Effector memory CD8-positive, alpha-beta T cell (primary cell): Measurements from ENCODE around the gene OGN.

Source experiments
- ATAC-seq: fragments of 150-1000 bp; cut with Tn5 transposase; replicated peaks from 2 replicates; pipeline ENCODE4 v1.10.0; 2021; ENCODE audit warnings: mild to moderate bottlenecking, moderate library complexity
- DNase-seq, 3 experiments: peaks; one replicate each; pipeline ENCODE4 v3.0.0; 2021
- H3K27ac Mint-ChIP-seq, 2 donors: one replicate each; pipeline ENCODE4 v1.8.0; 2022; ENCODE audit warnings: mild to moderate bottlenecking in 2 of 2, mixed read lengths in 2 of 2, moderate library complexity in 2 of 2
- H3K27me3 Mint-ChIP-seq, 2 donors: one replicate each; pipeline ENCODE4 v1.8.0; 2022; ENCODE audit warnings: mixed read lengths in 2 of 2
- H3K36me3 Mint-ChIP-seq: one replicate; pipeline ENCODE4 v1.8.0; 2022; ENCODE audit warnings: mild to moderate bottlenecking, moderate library complexity, mixed read lengths; ENCODE audit not compliant: insufficient read depth
- H3K4me1 Mint-ChIP-seq, 2 donors: one replicate each; pipeline ENCODE4 v1.8.0; 2022; ENCODE audit warnings: low read depth in 2 of 2, mixed read lengths in 2 of 2
- H3K4me3 Mint-ChIP-seq, 2 donors: one replicate each; pipeline ENCODE4 v1.8.0; 2022; ENCODE audit warnings: mild to moderate bottlenecking in 2 of 2, mixed read lengths in 2 of 2, moderate library complexity in 2 of 2
- H3K9me3 Mint-ChIP-seq, 2 donors: one replicate each; pipeline ENCODE4 v1.8.0; 2022; ENCODE audit warnings: mixed read lengths in 2 of 2
- total RNA-seq, 9 experiments: gene quantifications; one replicate each; lab custom pipeline; 2026; lab: John Stamatoyannopoulos, UW

The OGN gene
- 0 to 0.13 (median 0) reads per million in 9 experiments for total RNA-seq

- ATAC-seq (no peak), DNase-seq (no peak)
- H3K27ac Mint-ChIP-seq = no peak within 1 kb of the TSS
Observed at GRCh38 chr9:92404042-92404836, at the start of gene OGN. TSS of gene OGN (minus strand) at chr9:92404578. CDS start at chr9:92403407, 1,171 bp downstream.

GRCh38 chr9:92446536-92446935, 42.2 kb upstream of the OGN start:
- Mint-ChIP-seq H3K27me3 (no peaks in the 10 kb centered on the region), H3K27ac (no peak overlapping the region), H3K4me1 (no peaks in the 10 kb centered on the region), H3K36me3 (no peaks in the 10 kb centered on the region), H3K9me3 (no peaks in the 10 kb centered on the region), H3K4me3 (no peak overlapping the region)
- no peak for ATAC-seq
- DNase-seq = no peak

More at GRCh38 chr9:92404042-92404836, at the start of gene OGN:
- peaks cover 11 to 15% of the 10 kb centered on the region in 2 donors for H3K4me1 Mint-ChIP-seq
- no peaks in the 10 kb centered on the region for H3K27me3 Mint-ChIP-seq
- H3K36me3 Mint-ChIP-seq = no peaks in the 10 kb centered on the region
- no peak within 1 kb of the TSS for H3K4me3 Mint-ChIP-seq
- H3K9me3 Mint-ChIP-seq = no peaks in the 10 kb centered on the region

GRCh38 chr9:92444841-92445240, 40.5 kb upstream of the OGN start:
- H3K36me3 Mint-ChIP-seq = no peaks in the 10 kb centered on the region
- peaks cover 4 to 12% of the 10 kb centered on the region in 2 donors for H3K4me1 Mint-ChIP-seq
- no peak overlapping the region for H3K27ac Mint-ChIP-seq
- H3K9me3 Mint-ChIP-seq = no peaks in the 10 kb centered on the region
- no peak for ATAC-seq
- no peaks in the 10 kb centered on the region for H3K27me3 Mint-ChIP-seq
- DNase-seq = no peak
- H3K4me3 Mint-ChIP-seq = no peak overlapping the region

GRCh38 chr9:92440751-92441046, 36.3 kb upstream of the OGN start:
- peak overlapping the region; percentile 87 to 97 for H3K27ac Mint-ChIP-seq
- DNase-seq (peak in 1 of 3 experiments; percentile 20), ATAC-seq (peak; percentile 86)
- no peaks in the 10 kb centered on the region for H3K9me3 Mint-ChIP-seq
- H3K4me3 Mint-ChIP-seq = peak overlapping the region; percentile 64 to 75
- no peaks in the 10 kb centered on the region for H3K27me3 Mint-ChIP-seq
- peaks cover 4 to 12% of the 10 kb centered on the region in 2 donors for H3K4me1 Mint-ChIP-seq
- H3K36me3 Mint-ChIP-seq = no peaks in the 10 kb centered on the region

GRCh38 chr9:92439921-92440750, 35.8 kb upstream of the OGN start:
- DNase-seq = no peak
- no peaks in the 10 kb centered on the region for H3K27me3 Mint-ChIP-seq
- no peaks in the 10 kb centered on the region for H3K36me3 Mint-ChIP-seq
- H3K4me1 Mint-ChIP-seq = peaks cover 4 to 12% of the 10 kb centered on the region in 2 donors
- H3K9me3 Mint-ChIP-seq = no peaks in the 10 kb centered on the region
- peak overlapping the region; percentile 64 to 75 for H3K4me3 Mint-ChIP-seq
- no peak for ATAC-seq
- H3K27ac Mint-ChIP-seq = peak overlapping the region; percentile 87 to 97

GRCh38 chr9:92438900-92439526, 34.6 kb upstream of the OGN start:
- ATAC-seq (no peak), DNase-seq (no peak)
- H3K9me3 Mint-ChIP-seq = no peaks in the 10 kb centered on the region
- H3K4me3 Mint-ChIP-seq = no peak overlapping the region
- H3K27ac Mint-ChIP-seq = peak overlapping the region in 1 of 2 donors; percentile 97
- H3K4me1 Mint-ChIP-seq = peaks cover 4 to 12% of the 10 kb centered on the region in 2 donors
- no peaks in the 10 kb centered on the region for H3K27me3 Mint-ChIP-seq
- no peaks in the 10 kb centered on the region for H3K36me3 Mint-ChIP-seq

GRCh38 chr9:92435263-92435662, 30.9 kb upstream of the OGN start:
- H3K9me3 Mint-ChIP-seq = no peaks in the 10 kb centered on the region
- ATAC-seq (no peak), DNase-seq (no peak)
- H3K27ac Mint-ChIP-seq = no peak overlapping the region
- H3K4me1 Mint-ChIP-seq = peaks cover under 1% of the 10 kb centered on the region in 2 donors
- no peaks in the 10 kb centered on the region for H3K27me3 Mint-ChIP-seq
- H3K36me3 Mint-ChIP-seq = no peaks in the 10 kb centered on the region
- H3K4me3 Mint-ChIP-seq = no peak overlapping the region

- DNase-seq (no peak), ATAC-seq (no peak)
- Mint-ChIP-seq H3K27ac (no peak overlapping the region), H3K36me3 (no peaks in the 10 kb centered on the region), H3K4me3 (no peak overlapping the region), H3K4me1 (no peaks in the 10 kb centered on the region), H3K9me3 (no peaks in the 10 kb centered on the region), H3K27me3 (no peaks in the 10 kb centered on the region)
Observed at GRCh38 chr9:92432972-92433548, 28.7 kb upstream of the OGN start.

GRCh38 chr9:92432350-92432749, 28.0 kb upstream of the OGN start:
- Mint-ChIP-seq H3K4me1 (no peaks in the 10 kb centered on the region), H3K36me3 (no peaks in the 10 kb centered on the region)
- ATAC-seq = no peak

GRCh38 chr9:92429836-92430235, 25.5 kb upstream of the OGN start:
- H3K27me3 Mint-ChIP-seq = no peaks in the 10 kb centered on the region
- no peak overlapping the region for H3K4me3 Mint-ChIP-seq
- no peak for DNase-seq
- H3K4me1 Mint-ChIP-seq = no peaks in the 10 kb centered on the region
- no peak for ATAC-seq
- no peaks in the 10 kb centered on the region for H3K9me3 Mint-ChIP-seq
- no peak overlapping the region for H3K27ac Mint-ChIP-seq
- H3K36me3 Mint-ChIP-seq = no peaks in the 10 kb centered on the region

More at GRCh38 chr9:92432350-92432749, 28.0 kb upstream of the OGN start:
- no peak for DNase-seq
- Mint-ChIP-seq H3K4me3 (no peak overlapping the region), H3K27me3 (no peaks in the 10 kb centered on the region), H3K9me3 (no peaks in the 10 kb centered on the region), H3K27ac (no peak overlapping the region)

GRCh38 chr9:92426501-92427145, 22.2 kb upstream of the OGN start:
- H3K27ac Mint-ChIP-seq = no peak overlapping the region
- H3K9me3 Mint-ChIP-seq = no peaks in the 10 kb centered on the region
- no peaks in the 10 kb centered on the region for H3K27me3 Mint-ChIP-seq
- no peak for DNase-seq
- no peaks in the 10 kb centered on the region for H3K36me3 Mint-ChIP-seq
- no peak overlapping the region for H3K4me3 Mint-ChIP-seq
- no peak for ATAC-seq
- no peaks in the 10 kb centered on the region for H3K4me1 Mint-ChIP-seq

GRCh38 chr9:92425474-92425873, 21.1 kb upstream of the OGN start:
- DNase-seq (no peak), ATAC-seq (no peak)
- Mint-ChIP-seq H3K36me3 (no peaks in the 10 kb centered on the region), H3K4me3 (no peak overlapping the region), H3K4me1 (no peaks in the 10 kb centered on the region), H3K27me3 (peaks cover 0 to 2% of the 10 kb centered on the region in 2 donors), H3K9me3 (no peaks in the 10 kb centered on the region), H3K27ac (no peak overlapping the region)

- DNase-seq = no peak
- Mint-ChIP-seq H3K36me3 (no peaks in the 10 kb centered on the region), H3K27ac (no peak within 1 kb of the TSS), H3K9me3 (no peaks in the 10 kb centered on the region), H3K27me3 (peaks cover 0 to 10% of the 10 kb centered on the region in 2 donors), H3K4me1 (no peaks in the 10 kb centered on the region), H3K4me3 (no peak within 1 kb of the TSS)
- ATAC-seq = no peak
Observed at GRCh38 chr9:92424340-92424739, 20.0 kb upstream of the OGN start, which contains the start of gene OMD. TSS of gene OMD (minus strand) at chr9:92424471. CDS start at chr9:92417558, 6,913 bp downstream.
